Endothelial cell of umbilical vein (primary cell): ENCODE results near the gene AGPAT2. TPM values are rescaled to one million over a fixed set of nuclear protein-coding genes. Genes with fewer than 3 reads are reported as not detected.
A peak's percentile ranks its signal among the peaks of the same experiment; 100 is the strongest.

Experiments used
- BruUV-seq: library from RNA; stranded (reverse); fragments of 400-500 nt; replicated peaks from 2 replicates; lab custom pipeline; 2021; lab: Mats Ljungman, UMichigan
- CTCF ChIA-PET: fragments of 300-600, 350-600 bp; sonication (Branson Sonifier 250); formaldehyde crosslinking; loops from one replicate; lab custom pipeline; 2021; ENCODE audit warnings: antibody characterized with exemption, inconsistent platforms; lab: Charles Lee
- POLR2A ChIA-PET: fragments of 300-600, 350-600 bp; sonication (Branson Sonifier 250); formaldehyde crosslinking; loops from one replicate; lab custom pipeline; 2021; ENCODE audit warnings: antibody characterized with exemption, inconsistent platforms; lab: Charles Lee
- DNase-seq: peaks from one replicate; pipeline ENCODE4 v3.0.0-alpha.2; 2011; ENCODE audit warnings: low read depth, low spot score
- FAIRE-seq: peaks from 2 replicates; lab custom pipeline; 2011; peaks lifted over from hg19 to GRCh38; lab: Jason Lieb, UNC
- H2AFZ ChIP-seq: 2 replicates; pipeline ENCODE4 v1.6.0; 2012; ENCODE audit warnings: low read depth, low read length, control low read depth, inconsistent platforms
- H3K27ac ChIP-seq: 2 replicates; pipeline ENCODE4 v1.5.1; 2011; ENCODE audit warnings: low read depth, mild to moderate bottlenecking, control low read depth, low read length, moderate library complexity; ENCODE audit not compliant: insufficient read depth
- H3K27me3 ChIP-seq, 2 experiments: 2 replicates each; pipeline versions ENCODE4 v1.6.0 to v1.6.1; 2011; ENCODE audit warnings: low read length in 2 of 2, mixed read lengths in 1 of 2; ENCODE audit not compliant: control insufficient read depth in 2 of 2, insufficient read depth in 2 of 2
- H3K36me3 ChIP-seq, 2 experiments: 2 replicates in 1 of 2; 3 replicates in 1 of 2; pipeline ENCODE4 v1.5.1; 2011; ENCODE audit warnings: low read length in 2 of 2, mild to moderate bottlenecking in 1 of 2, moderate library complexity in 1 of 2; ENCODE audit not compliant: control insufficient read depth in 2 of 2, insufficient read depth in 2 of 2; ENCODE audit errors: extremely low read depth in 1 of 2
- H3K4me1 ChIP-seq: 3 replicates; pipeline ENCODE4 v1.5.1; 2011; ENCODE audit warnings: mild to moderate bottlenecking, low read length; ENCODE audit not compliant: control insufficient read depth, insufficient read depth; ENCODE audit errors: extremely low read depth
- H3K4me2 ChIP-seq: 2 replicates; pipeline ENCODE4 v1.6.1; 2011; ENCODE audit warnings: low read length, control low read depth, mixed read lengths; ENCODE audit not compliant: insufficient read depth
- H3K4me3 ChIP-seq, 3 experiments: fragments of 200-600 bp in 1 of 3; sonication (generic), shearing (Covaris generic) in 1 of 3; replicated peaks in 1 of 3; 2 replicates each; pipeline ENCODE4 v1.5.1; 2011 to 2016; ENCODE audit warnings: control low read depth in 3 of 3, low read length in 3 of 3, mild to moderate bottlenecking in 2 of 3, inconsistent platforms in 1 of 3, low read depth in 1 of 3, moderate library complexity in 1 of 3; ENCODE audit not compliant: insufficient read depth in 1 of 3
- H3K79me2 ChIP-seq: 2 replicates; pipeline ENCODE4 v1.6.0; 2012; ENCODE audit warnings: low read length, inconsistent platforms; ENCODE audit not compliant: control insufficient read depth, insufficient read depth
- H3K9ac ChIP-seq: replicated peaks from 2 replicates; pipeline ENCODE3; 2011; ENCODE audit warnings: low read length, control low read depth; ENCODE audit not compliant: insufficient read depth; ENCODE audit errors: extremely low read depth
- H3K9me1 ChIP-seq: replicated peaks from 3 replicates; pipeline ENCODE4 v1.6.0; 2011; ENCODE audit warnings: mild to moderate bottlenecking, low read length; ENCODE audit not compliant: control insufficient read depth, insufficient read depth; ENCODE audit errors: extremely low read depth
- H3K9me3 ChIP-seq: replicated peaks from 2 replicates; pipeline ENCODE4 v1.5.1; 2012; ENCODE audit warnings: low read length, inconsistent platforms; ENCODE audit not compliant: control insufficient read depth, insufficient read depth
- H4K20me1 ChIP-seq: replicated peaks from 2 replicates; pipeline ENCODE3; 2011; ENCODE audit warnings: mild to moderate bottlenecking, low read length; ENCODE audit not compliant: control insufficient read depth, insufficient read depth; ENCODE audit errors: extremely low read depth
- CTCF ChIP-seq, 2 donors: IDR thresholded peaks; 1 replicate in 1 of 2; 2 replicates in 1 of 2; pipeline ENCODE4 v1.5.1; 2011; ENCODE audit warnings: low read length in 2 of 2, mild to moderate bottlenecking in 2 of 2, moderate library complexity in 2 of 2, control low read depth in 1 of 2, inconsistent platforms in 1 of 2, low read depth in 1 of 2; ENCODE audit not compliant: insufficient read depth in 1 of 2; ENCODE audit errors: extremely low read depth in 1 of 2
- EZH2 ChIP-seq: IDR thresholded peaks from 2 replicates; pipeline ENCODE4 v1.6.1; 2012; ENCODE audit warnings: borderline replicate concordance, low read depth, mild to moderate bottlenecking, moderate library complexity, low read length, inconsistent platforms; ENCODE audit not compliant: severe bottlenecking
- FOS ChIP-seq: IDR thresholded peaks from 2 replicates; pipeline ENCODE4 v1.6.1; 2011; ENCODE audit warnings: mild to moderate bottlenecking, low read length, moderate library complexity, borderline replicate concordance; ENCODE audit not compliant: insufficient read depth
- GATA2 ChIP-seq: IDR thresholded peaks from 2 replicates; pipeline ENCODE4 v1.7.0; 2011; ENCODE audit warnings: low read depth, mild to moderate bottlenecking, moderate library complexity, mixed read lengths, low read length; ENCODE audit not compliant: insufficient read length, insufficient read depth
- JUN ChIP-seq: IDR thresholded peaks from 2 replicates; pipeline ENCODE4 v1.6.1; 2011; ENCODE audit warnings: borderline replicate concordance, low read depth; ENCODE audit not compliant: insufficient read length, insufficient read depth
- MAX ChIP-seq: IDR thresholded peaks from 2 replicates; pipeline ENCODE4 v1.6.1; 2011; ENCODE audit not compliant: insufficient read depth, insufficient read length
- MYC ChIP-seq: IDR thresholded peaks from one replicate; pipeline ENCODE4 v1.6.1; 2011; ENCODE audit warnings: mild to moderate bottlenecking, low read depth, low read length
- POLR2A ChIP-seq: IDR thresholded peaks from 2 replicates; pipeline ENCODE4 v1.6.1; 2012; ENCODE audit warnings: low read depth, mild to moderate bottlenecking, control low read depth, low read length
- POLR2AphosphoS5 ChIP-seq: IDR thresholded peaks from 2 replicates; pipeline ENCODE4 v1.6.1; 2012; ENCODE audit warnings: low read depth, mild to moderate bottlenecking, control low read depth, low read length, moderate library complexity; ENCODE audit not compliant: insufficient read depth
- dilution Hi-C: fragments of 300-500 bp; cut with MboI; formaldehyde crosslinking; loops from one replicate; pipeline ENCODE4 v1.15.0; 2019; ENCODE audit warnings: low sequenced_read_pairs; ENCODE audit not compliant: extremely low pct_ligation_motif_present
- intact Hi-C: fragments of 100-400 bp; cut with micrococcal nuclease; formaldehyde crosslinking; loops from one replicate; pipeline ENCODE4 v1.10.0; 2022
- polyA plus RNA-seq, 4 experiments: library from polyadenylated mRNA; depleted of rRNA in 3 of 4; stranded (reverse) in 3 of 4; unstranded in 1 of 4; fragments of >200 nt; gene quantifications; 2 replicates each; pipeline versions ENCODE4 v1.2.1 to v1.2.3, GENCODE V29; 2011 to 2012; ENCODE audit warnings: missing spikeins in 1 of 4
- total RNA-seq: library from RNA; stranded (reverse); gene quantifications from 2 replicates; pipeline ENCODE4 v1.2.3, GENCODE V29; 2021

Gene AGPAT2
- total and polyA plus RNA-seq, 2 donors (not counting 3 experiments of a cell fraction or from before 2014, with no cell fraction given), result 45.5 to 55.3 TPM

GRCh38 chr9:136669791-136670464 is 17.3 kb downstream of the AGPAT2 start:
- DNase-seq, result peak; percentile 45
- peaks cover 15% of the 10 kb centered on the region for H3K4me1 ChIP-seq

GRCh38 chr9:136668983-136669790 is 18.1 kb downstream of the AGPAT2 start:
- Histone ChIP-seq H3K4me3 (peak overlapping the region in 2 of 3 experiments; percentile 65 to 83), H3K9me1 (no peaks in the 10 kb centered on the region), H3K9ac (peak overlapping the region; percentile 79), H4K20me1 (no peaks in the 10 kb centered on the region), H3K4me1 (peaks cover 15% of the 10 kb centered on the region), H3K27me3 (no peaks in the 10 kb centered on the region), H3K9me3 (no peaks in the 10 kb centered on the region), H3K36me3 (peaks cover 39 to 75% of the 10 kb centered on the region in 2 experiments), H3K79me2 (peaks cover 55% of the 10 kb centered on the region), H3K4me2 (peak overlapping the region; percentile 40), H2AFZ (no peak overlapping the region), H3K27ac (peak overlapping the region; percentile 78)
- FAIRE-seq, result no peak
- ChIA-PET POLR2A (interaction anchor here (9.9 kb wide), 1 partner anchor 23 kb away, joined by 161 read pairs; no protein-coding TSS in a partner anchor), CTCF (interaction anchor here (1.3 to 3.4 kb wide), 2 partner anchors 23 to 27 kb away, joined by 4 to 20 read pairs; no protein-coding TSS in a partner anchor)
- intact Hi-C loops, result no loop called here
- dilution Hi-C loops, result no loop called here
- TF ChIP-seq EZH2, result no peak
- TF ChIP-seq POLR2A, result peak; percentile 36
- TF ChIP-seq MAX, result no peak
- peak; percentile 12 for TF ChIP-seq POLR2AphosphoS5
- no peak for TF ChIP-seq MYC
- TF ChIP-seq JUN, result no peak
- TF ChIP-seq CTCF (IDR thresholded peaks at IDR 0.05; ENCODE audit: extremely low read depth in 1 of 2, insufficient read depth in 1 of 2, low read depth in 1 of 2, low read length in 2 of 2), result no peak
- no peak for TF ChIP-seq FOS
- TF ChIP-seq GATA2, result peak; percentile 7
- DNase-seq, result peak; percentile 57
- no TSS peak for BruUV-seq

More at GRCh38 chr9:136669791-136670464, 17.3 kb downstream of the AGPAT2 start:
- intact Hi-C loops (loop anchor here (5.0 kb wide), 1 partner anchor 42 kb away; the partner anchor contains the start of gene DIPK1B), dilution Hi-C loops (no loop called here)
- Histone ChIP-seq H3K36me3 (peaks cover 34 to 67% of the 10 kb centered on the region in 2 experiments), H3K4me3 (peak overlapping the region in 2 of 3 experiments; percentile 65 to 83), H4K20me1 (no peaks in the 10 kb centered on the region), H3K9me1 (no peaks in the 10 kb centered on the region), H3K4me2 (no peak overlapping the region), H2AFZ (no peak overlapping the region), H3K9me3 (no peaks in the 10 kb centered on the region), H3K27ac (peak overlapping the region; percentile 78), H3K79me2 (peaks cover 47% of the 10 kb centered on the region), H3K27me3 (no peaks in the 10 kb centered on the region), H3K9ac (peak overlapping the region; percentile 79)
- no TSS peak for BruUV-seq
- ChIA-PET POLR2A (interaction anchor here (9.9 kb wide), 1 partner anchor 23 kb away, joined by 161 read pairs; no protein-coding TSS in a partner anchor), CTCF (interaction anchor here (1.3 to 3.4 kb wide), 2 partner anchors 24 to 28 kb away, joined by 4 to 20 read pairs; no protein-coding TSS in a partner anchor)
- FAIRE-seq, result peak; percentile 50
- peak; percentile 79 for TF ChIP-seq POLR2AphosphoS5
- peak; percentile 3 for TF ChIP-seq GATA2
- peak; percentile 31 for TF ChIP-seq POLR2A
- no peak for TF ChIP-seq MAX
